CD4-positive, alpha-beta T cell (primary cell): ENCODE results near the gene FAM50A. TPM values are rescaled to one million over a fixed set of nuclear protein-coding genes. Genes with fewer than 3 reads are reported as not detected.

Experiments used
- ATAC-seq: fragments of 200-7000 bp; cut with Tn5 transposase; one replicate; pipeline ENCODE4 v1.10.0; 2022; ENCODE audit warnings: mild to moderate bottlenecking; ENCODE audit not compliant: poor library complexity
- CTCF ChIA-PET: fragments of 350-600 bp; sonication (Branson Sonifier 250); formaldehyde crosslinking; loops from one replicate; lab custom pipeline; 2021; ENCODE audit warnings: antibody characterized with exemption, inconsistent platforms; lab: Charles Lee
- POLR2A ChIA-PET: fragments of 350-600 bp; sonication (Branson Sonifier 250); formaldehyde crosslinking; loops from one replicate; lab custom pipeline; 2021; ENCODE audit warnings: antibody characterized with exemption, inconsistent platforms; lab: Charles Lee
- DNase-seq, 14 experiments: peaks; one replicate each; pipeline ENCODE4 v3.0.0-alpha.2; 2013 to 2020; ENCODE audit warnings: mixed read lengths in 2 of 14
- H3K27ac ChIP-seq, 2 donors: one replicate each; pipeline versions ENCODE4 v1.5.1 to v1.7.0; 2013; ENCODE audit warnings: low read length in 2 of 2, low read depth in 1 of 2, mild to moderate bottlenecking in 1 of 2
- H3K27me3 ChIP-seq, 2 experiments: 1 replicate in 1 of 2; 2 replicates in 1 of 2; pipeline versions ENCODE4 v1.6.1 to v1.7.0; 2013; ENCODE audit warnings: low read length in 2 of 2, control low read depth in 1 of 2, mild to moderate bottlenecking in 1 of 2, moderate library complexity in 1 of 2; ENCODE audit not compliant: insufficient read depth in 2 of 2, control insufficient read depth in 1 of 2
- H3K36me3 ChIP-seq: one replicate; pipeline ENCODE4 v1.6.1; 2013; ENCODE audit warnings: low read length, control low read depth; ENCODE audit not compliant: insufficient read depth
- H3K4me1 ChIP-seq: one replicate; pipeline ENCODE4 v1.6.1; 2013; ENCODE audit warnings: low read length, control low read depth; ENCODE audit not compliant: insufficient read depth
- H3K4me3 ChIP-seq: one replicate; pipeline ENCODE4 v1.5.1; 2013; ENCODE audit warnings: mild to moderate bottlenecking, low read length, moderate library complexity
- H3K9me3 ChIP-seq, 2 experiments: 1 replicate in 1 of 2; 2 replicates in 1 of 2; pipeline versions ENCODE4 v1.6.1 to v1.7.0; 2013; ENCODE audit warnings: low read length in 2 of 2, mild to moderate bottlenecking in 2 of 2, control low read depth in 1 of 2, moderate library complexity in 1 of 2; ENCODE audit not compliant: control insufficient read depth in 1 of 2, insufficient read depth in 1 of 2
- H3K27ac Mint-ChIP-seq: one replicate; pipeline ENCODE4 v1.8.0; 2020; ENCODE audit warnings: mixed read lengths
- H3K27me3 Mint-ChIP-seq: one replicate; pipeline ENCODE4 v1.8.0; 2021; ENCODE audit warnings: mixed read lengths
- H3K36me3 Mint-ChIP-seq: one replicate; pipeline ENCODE4 v1.8.0; 2021; ENCODE audit warnings: low read depth, mixed read lengths
- H3K4me1 Mint-ChIP-seq: one replicate; pipeline ENCODE4 v1.8.0; 2021; ENCODE audit warnings: low read depth, mixed read lengths
- H3K4me3 Mint-ChIP-seq: one replicate; pipeline ENCODE4 v1.8.0; 2020; ENCODE audit warnings: mild to moderate bottlenecking, mixed read lengths
- H3K9me3 Mint-ChIP-seq: one replicate; pipeline ENCODE4 v1.8.0; 2020; ENCODE audit warnings: mixed read lengths
- intact Hi-C, 2 experiments: fragments of 100-400 bp; cut with DNase I in 1 of 2; cut with micrococcal nuclease in 1 of 2; formaldehyde crosslinking; loops; one replicate each; pipeline versions ENCODE4 v1.15.1 to v1.9.0; 2023 to 2025; cut with DNase I, micrococcal nuclease
- total RNA-seq, 174 experiments: library from RNA in 2 of 174; stranded (reverse) in 2 of 174; gene quantifications; one replicate each; pipeline ENCODE4 v1.2.3 and lab custom pipeline; 2021 to 2026
- TF ChIP-seq, protein P1 (sequence below): fragments of 200-600 bp; IDR thresholded peaks from one replicate; pipeline ENCODE4 v1.8.0; 2022; ENCODE audit warnings: antibody characterized with exemption, mild to moderate bottlenecking

FAM50A gene
- total RNA-seq, 2 experiments from 2014 or later, result 42.3 to 49.4 TPM

DNA sequence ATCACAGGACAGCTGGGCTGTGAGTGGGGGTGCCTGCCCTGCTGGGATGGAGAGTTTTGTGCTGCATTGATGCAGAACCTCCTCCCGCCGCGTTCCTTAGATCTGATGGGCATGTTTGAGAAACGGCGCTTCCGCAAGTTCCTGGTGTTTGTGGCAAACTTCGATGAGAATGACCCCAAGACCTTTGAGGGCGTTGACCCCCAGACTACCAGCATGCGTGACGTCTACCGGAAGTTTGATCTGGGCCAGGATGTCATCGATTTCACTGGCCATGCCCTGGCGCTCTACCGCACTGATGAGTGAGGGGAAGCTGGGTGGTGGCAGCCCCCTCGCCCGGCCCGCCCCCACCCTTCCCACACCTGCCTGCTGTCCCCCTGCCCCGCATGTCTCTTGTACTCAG lies 4.1 kb upstream of the FAM50A start:
- Histone ChIP-seq H3K4me1 (peaks cover 63% of the 10 kb centered on the region), H3K4me3 (no peak overlapping the region), H3K36me3 (peaks cover 24% of the 10 kb centered on the region), H3K27me3 (no peaks in the 10 kb centered on the region), H3K9me3 (no peaks in the 10 kb centered on the region), H3K27ac (no peak overlapping the region)
- H3K4me1 Mint-ChIP-seq, result peaks cover 12% of the 10 kb centered on the region
- H3K36me3 Mint-ChIP-seq, result peaks cover 32% of the 10 kb centered on the region
- POLR2A ChIA-PET, result interaction anchor here (1.2 to 1.7 kb wide), 2 partner anchors 41 to 76 kb away, joined by 3 read pairs; partner anchors contain the start of genes FAM3A and RPL10
- TF ChIP-seq, protein P1, sequence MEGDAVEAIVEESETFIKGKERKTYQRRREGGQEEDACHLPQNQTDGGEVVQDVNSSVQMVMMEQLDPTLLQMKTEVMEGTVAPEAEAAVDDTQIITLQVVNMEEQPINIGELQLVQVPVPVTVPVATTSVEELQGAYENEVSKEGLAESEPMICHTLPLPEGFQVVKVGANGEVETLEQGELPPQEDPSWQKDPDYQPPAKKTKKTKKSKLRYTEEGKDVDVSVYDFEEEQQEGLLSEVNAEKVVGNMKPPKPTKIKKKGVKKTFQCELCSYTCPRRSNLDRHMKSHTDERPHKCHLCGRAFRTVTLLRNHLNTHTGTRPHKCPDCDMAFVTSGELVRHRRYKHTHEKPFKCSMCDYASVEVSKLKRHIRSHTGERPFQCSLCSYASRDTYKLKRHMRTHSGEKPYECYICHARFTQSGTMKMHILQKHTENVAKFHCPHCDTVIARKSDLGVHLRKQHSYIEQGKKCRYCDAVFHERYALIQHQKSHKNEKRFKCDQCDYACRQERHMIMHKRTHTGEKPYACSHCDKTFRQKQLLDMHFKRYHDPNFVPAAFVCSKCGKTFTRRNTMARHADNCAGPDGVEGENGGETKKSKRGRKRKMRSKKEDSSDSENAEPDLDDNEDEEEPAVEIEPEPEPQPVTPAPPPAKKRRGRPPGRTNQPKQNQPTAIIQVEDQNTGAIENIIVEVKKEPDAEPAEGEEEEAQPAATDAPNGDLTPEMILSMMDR, result no peak
- H3K27ac Mint-ChIP-seq, result no peak overlapping the region
- DNase-seq (no peak), ATAC-seq (no peak)
- CTCF ChIA-PET, result no interaction called here
- H3K4me3 Mint-ChIP-seq, result peak overlapping the region; percentile 56
- intact Hi-C loops, result loop anchor here in 1 of 2 experiments (10.0 kb wide), 1 partner anchor 45 kb away; the partner anchor contains the start of gene UBL4A
- no peaks in the 10 kb centered on the region for H3K27me3 Mint-ChIP-seq
- no peaks in the 10 kb centered on the region for H3K9me3 Mint-ChIP-seq

DNA sequence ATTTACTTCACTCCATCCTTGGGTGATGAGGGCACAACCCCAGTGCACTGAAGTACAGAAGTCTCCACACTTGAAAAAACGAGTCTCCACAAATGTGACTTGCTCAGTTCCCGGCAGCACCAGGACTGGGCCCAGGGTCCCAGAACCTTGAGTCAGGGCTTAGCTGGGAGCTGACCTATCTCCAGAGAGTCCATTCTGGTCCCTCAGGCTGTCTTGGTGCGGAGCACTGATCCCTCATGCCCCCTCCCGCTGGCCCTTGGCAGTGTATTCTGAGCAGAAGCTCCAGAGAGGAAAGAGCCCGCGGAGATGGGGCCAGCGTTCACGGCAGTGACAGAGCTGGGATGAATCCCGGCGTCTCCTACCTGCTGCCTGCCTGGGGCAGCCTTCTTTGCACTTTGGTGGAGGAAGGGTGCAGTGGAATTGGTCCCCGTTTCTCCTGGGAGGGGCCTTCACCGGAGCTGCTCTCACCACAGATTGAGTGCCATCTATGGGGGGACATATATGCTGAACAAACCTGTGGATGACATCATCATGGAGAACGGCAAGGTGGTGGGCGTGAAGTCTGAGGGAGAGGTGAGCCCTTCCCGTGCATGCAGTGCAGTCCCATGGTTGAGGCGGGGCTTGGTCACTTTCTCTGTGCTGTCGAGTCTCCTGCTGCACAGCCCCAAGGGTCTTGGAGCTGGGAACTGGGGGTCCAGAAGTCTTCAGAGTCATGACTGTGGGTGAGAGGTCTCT lies 3.2 kb upstream of the FAM50A start:
- no peaks in the 10 kb centered on the region for H3K9me3 ChIP-seq
- H3K4me1 Mint-ChIP-seq, result peaks cover 12% of the 10 kb centered on the region
- no peak overlapping the region for H3K4me3 ChIP-seq
- H3K27ac ChIP-seq, result no peak overlapping the region
- intact Hi-C loops, result no loop called here
- ChIA-PET CTCF (no interaction called here), POLR2A (interaction anchor here (1.0 to 1.8 kb wide), 7 partner anchors 12 to 75 kb away, joined by 3 to 10 read pairs (median 3); partner anchors contain the start of genes ATP6AP1, FAM3A, LAGE3 and PLXNA3)
- H3K4me3 Mint-ChIP-seq, result peak overlapping the region; percentile 30
- DNase-seq (no peak), ATAC-seq (no peak)
- H3K9me3 Mint-ChIP-seq, result no peaks in the 10 kb centered on the region
- H3K36me3 Mint-ChIP-seq, result peaks cover 24% of the 10 kb centered on the region
- no peak overlapping the region for H3K27ac Mint-ChIP-seq
- H3K27me3 ChIP-seq, result no peaks in the 10 kb centered on the region
- H3K27me3 Mint-ChIP-seq, result no peaks in the 10 kb centered on the region
- peaks cover 22% of the 10 kb centered on the region for H3K36me3 ChIP-seq
- H3K4me1 ChIP-seq, result peaks cover 72% of the 10 kb centered on the region
- TF ChIP-seq, protein P1, result no peak

DNA sequence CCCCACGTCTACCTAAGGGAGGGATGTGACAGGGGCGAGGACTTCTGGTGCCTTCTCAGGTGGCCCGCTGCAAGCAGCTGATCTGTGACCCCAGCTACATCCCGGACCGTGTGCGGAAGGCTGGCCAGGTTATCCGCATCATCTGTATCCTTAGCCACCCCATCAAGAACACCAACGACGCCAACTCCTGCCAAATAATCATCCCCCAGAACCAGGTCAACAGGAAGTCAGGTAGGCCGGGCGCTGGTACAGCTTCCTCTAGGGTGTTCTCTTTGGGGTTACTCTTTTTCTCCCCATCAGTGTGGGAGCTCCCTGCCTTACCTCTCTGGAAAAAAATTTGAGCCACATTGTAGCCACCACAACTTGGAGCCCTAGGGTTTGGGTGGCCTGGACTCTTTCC lies 2.4 kb upstream of the FAM50A start:
- CTCF ChIA-PET, result no interaction called here
- intact Hi-C loops, result no loop called here

More for the DNA sequence above, 2.4 kb upstream of the FAM50A start:
- Histone ChIP-seq H3K36me3 (peaks cover 25% of the 10 kb centered on the region), H3K27ac (peak overlapping the region in 1 of 2 donors; percentile 22), H3K27me3 (no peaks in the 10 kb centered on the region), H3K4me3 (no peak overlapping the region), H3K4me1 (peaks cover 72% of the 10 kb centered on the region), H3K9me3 (no peaks in the 10 kb centered on the region)
- H3K4me1 Mint-ChIP-seq, result peaks cover 8% of the 10 kb centered on the region
- no peaks in the 10 kb centered on the region for H3K27me3 Mint-ChIP-seq
- POLR2A ChIA-PET, result interaction anchor here (0.6 to 1.8 kb wide), 6 partner anchors 12 to 63 kb away, joined by 3 to 10 read pairs (median 4); partner anchors contain the start of genes ATP6AP1, LAGE3, PLXNA3 and RPL10
- ATAC-seq (no peak), DNase-seq (peak in 4 of 14 experiments; percentile 31 to 63 (median 44))
- TF ChIP-seq, protein P1, result no peak
- H3K4me3 Mint-ChIP-seq, result peak overlapping the region; percentile 58
- H3K36me3 Mint-ChIP-seq, result peaks cover 16% of the 10 kb centered on the region
- no peaks in the 10 kb centered on the region for H3K9me3 Mint-ChIP-seq
- peak overlapping the region; percentile 73 for H3K27ac Mint-ChIP-seq
